Pancreas (tissue), 10 donors: ENCODE data around the gene TMC5. TPM values are rescaled to one million over a fixed set of nuclear protein-coding genes. Genes with fewer than 3 reads are reported as not detected.
A peak's percentile ranks its signal among the peaks of the same experiment; 100 is the strongest.

Source experiments
- ATAC-seq, 4 donors: fragments of 200-7000 bp; cut with Tn5 transposase; one replicate each; pipeline versions ENCODE4 v1.8.0 to v1.9.1; 2020; ENCODE audit warnings: mild to moderate bottlenecking in 4 of 4, moderate library complexity in 4 of 4
- DNase-seq, 6 donors: peaks; one replicate each; pipeline ENCODE4 v3.0.0-alpha.2; 2020
- FAIRE-seq: peaks from 2 replicates; lab custom pipeline; 2012; peaks lifted over from hg19 to GRCh38; lab: Jason Lieb, UNC
- H3K27ac ChIP-seq, 4 donors: fragments of 200-600 bp; sonication (generic); 1 replicate in 3 of 4; 2 replicates in 1 of 4; pipeline versions ENCODE4 v1.5.0 to v1.8.0; 2020
- H3K27me3 ChIP-seq, 4 donors: fragments of 200-600 bp; one replicate each; pipeline ENCODE4 v1.8.0; 2021
- H3K36me3 ChIP-seq, 3 donors: fragments of 200-600 bp; sonication (generic) in 1 of 3; one replicate each; pipeline versions ENCODE4 v1.5.0 to v1.8.0; 2020 to 2021
- H3K4me1 ChIP-seq, 3 donors: fragments of 200-600 bp; one replicate each; pipeline ENCODE4 v1.8.0; 2021
- H3K4me3 ChIP-seq, 4 donors: fragments of 200-600 bp; sonication (generic) in 2 of 4; one replicate each; pipeline versions ENCODE4 v1.5.0 to v1.8.0; 2020 to 2021
- H3K9me3 ChIP-seq, 4 donors: fragments of 200-600 bp; one replicate each; pipeline ENCODE4 v1.8.0; 2021
- CTCF ChIP-seq, 4 donors: fragments of 200-600 bp; sonication (generic) in 3 of 4; IDR thresholded peaks; one replicate each; pipeline versions ENCODE4 v1.5.0 to v1.8.0; 2021; ENCODE audit warnings: antibody characterized with exemption in 4 of 4
- WGBS, 2 donors: extraction: QIAGEN DNeasy Blood & Tissue Kit; methylation state at CpG; one replicate each; pipeline ENCODE4 v1.1.7; 2013; 5-methylcytosine and 5-hydroxymethylcytosine counted together
- intact Hi-C, 3 donors: fragments of 100-400 bp; cut with DNase I; formaldehyde crosslinking; loops; one replicate each; pipeline versions ENCODE4 v1.11.1 to v1.14.2; 2022
- polyA plus RNA-seq, 2 donors: library from polyadenylated mRNA; stranded (reverse); fragments of 200-250 nt; gene quantifications; one replicate each; pipeline ENCODE4 v1.2.3, GENCODE V29; 2013
- total RNA-seq, 6 donors: library from RNA; stranded (reverse); fragmentation: NEBNext Ultra II Directional in 4 of 6; extraction: Animal tissue kit (Norgen Biotek cat#: 25700) in 4 of 6; gene quantifications; one replicate each; pipeline versions ENCODE4 v1.2.1 to v1.2.4, GENCODE V29; 2021 to 2023
- donor health status: healthy with polysubstance abuse.
- donor health status: DM: no; HTN: no; CAD: no; lungs with moderate emphysema.
- donor health status: DM: no; HTN: no; CAD: no.
- donor health status: control.
- donor health status: control.
- donor health status: Bipolar disorder and iron deficiency.
- donor health status: DM: yes; HTN: yes; CAD: no.
- donor health status: DM: no; HTN: no; CAD: no.
- donor health status: DM: no; HTN: no; CAD: no.
- donor health status: DM: yes; HTN: yes; CAD: no.

TMC5 gene
- total and polyA plus RNA-seq, 8 donors: 1.3 to 24.8 (median 5.3) TPM

- no peak for DNase-seq
- no peak for FAIRE-seq
- no peaks in the 10 kb centered on the region for H3K9me3 ChIP-seq
- peak overlapping the region; percentile 87 to 93 (median 90) for H3K4me3 ChIP-seq
- peak overlapping the region in 1 of 4 donors; percentile 24 for H3K27ac ChIP-seq
- 25 to 31% methylated on average over 19 of the region's 19 CpGs for WGBS, 2 donors
- peaks cover 8 to 12% (median 11%) of the 10 kb centered on the region in 3 donors for H3K4me1 ChIP-seq
- peaks cover 0 to 18% (median 0%) of the 10 kb centered on the region in 3 donors for H3K36me3 ChIP-seq
- intact Hi-C loops: no loop called here
- TF ChIP-seq CTCF (IDR thresholded peaks at IDR 0.05): no peak
- no peak for ATAC-seq
- no peaks in the 10 kb centered on the region for H3K27me3 ChIP-seq
Observed at GRCh38 chr16:19524616-19525384, 107.1 kb downstream of the TMC5 start.

- Histone ChIP-seq H3K4me1 (peaks cover 5 to 8% (median 6%) of the 10 kb centered on the region in 3 donors), H3K27me3 (no peaks in the 10 kb centered on the region), H3K4me3 (no peak overlapping the region), H3K27ac (no peak overlapping the region), H3K36me3 (peaks cover 0 to 18% (median 0%) of the 10 kb centered on the region in 3 donors), H3K9me3 (no peaks in the 10 kb centered on the region)
- 86 to 89% methylated on average over 2 of the region's 2 CpGs for WGBS, 2 donors
- no peak for DNase-seq
- intact Hi-C loops: no loop called here
- TF ChIP-seq CTCF (IDR thresholded peaks at IDR 0.05): no peak
- no peak for FAIRE-seq
- ATAC-seq: no peak
Observed at GRCh38 chr16:19525385-19525723, 107.7 kb downstream of the TMC5 start.

- DNase-seq: no peak
- Histone ChIP-seq H3K36me3 (peaks cover 0 to 18% (median 0%) of the 10 kb centered on the region in 3 donors), H3K4me1 (peaks cover 0 to 2% (median 0%) of the 10 kb centered on the region in 3 donors), H3K9me3 (no peaks in the 10 kb centered on the region), H3K27me3 (no peaks in the 10 kb centered on the region), H3K4me3 (no peak overlapping the region), H3K27ac (no peak overlapping the region)
- FAIRE-seq: no peak
- intact Hi-C loops: no loop called here
- ATAC-seq: no peak
- WGBS, 2 donors: 76 to 77% methylated on average over 1 of the region's 1 CpG
- TF ChIP-seq CTCF (IDR thresholded peaks at IDR 0.05): no peak
Observed at GRCh38 chr16:19527161-19527560, 109.5 kb downstream of the TMC5 start.

- H3K36me3 ChIP-seq: peaks cover 0 to 18% (median 0%) of the 10 kb centered on the region in 3 donors
- no peak for ATAC-seq
- no peak for FAIRE-seq
- no peak for DNase-seq
- no peaks in the 10 kb centered on the region for H3K4me1 ChIP-seq
- no peaks in the 10 kb centered on the region for H3K9me3 ChIP-seq
- H3K27me3 ChIP-seq: no peaks in the 10 kb centered on the region
- no peak overlapping the region for H3K27ac ChIP-seq
- WGBS, 2 donors: 97 to 99% methylated on average over 3 of the region's 3 CpGs
- TF ChIP-seq CTCF (IDR thresholded peaks at IDR 0.05): no peak
- intact Hi-C loops: no loop called here
- H3K4me3 ChIP-seq: no peak overlapping the region
Observed at GRCh38 chr16:19528666-19529065, 111.0 kb downstream of the TMC5 start.

GRCh38 chr16:19532601-19533000 is 114.9 kb downstream of the TMC5 start:
- ATAC-seq (no peak), FAIRE-seq (no peak), DNase-seq (no peak)
- H3K9me3 ChIP-seq: no peaks in the 10 kb centered on the region
- no peak for TF ChIP-seq CTCF (IDR thresholded peaks at IDR 0.05)
- WGBS, 2 donors: 75 to 93% methylated on average over 1 of the region's 1 CpG
- H3K4me3 ChIP-seq: no peak overlapping the region
- H3K27me3 ChIP-seq: no peaks in the 10 kb centered on the region
- no peaks in the 10 kb centered on the region for H3K4me1 ChIP-seq
- H3K36me3 ChIP-seq: peaks cover 0 to 17% (median 5%) of the 10 kb centered on the region in 3 donors
- intact Hi-C loops: no loop called here
- no peak overlapping the region for H3K27ac ChIP-seq
